Vagina (tissue), 2 donors: ENCODE measurements around the gene PNLIPRP2. TPM values are rescaled to one million over a fixed set of nuclear protein-coding genes. Genes with fewer than 3 reads are reported as not detected.
A peak's percentile ranks its signal among the peaks of the same experiment; 100 is the strongest.

ENCODE experiments used
- DNase-seq, 2 donors: peaks; one replicate each; pipeline ENCODE4 v3.0.0-alpha.2; 2017; ENCODE audit errors: extremely low spot score in 2 of 2
- H3K27ac ChIP-seq: fragments of 200-600 bp; sonication (generic); one replicate; pipeline ENCODE4 v1.5.1; 2019
- H3K27me3 ChIP-seq: fragments of 200-600 bp; sonication (generic); one replicate; pipeline ENCODE4 v1.5.1; 2019
- H3K36me3 ChIP-seq, 2 donors: fragments of 200-600 bp; sonication (generic); one replicate each; pipeline ENCODE4 v1.5.1; 2017 to 2019
- H3K4me1 ChIP-seq: fragments of 200-600 bp; sonication (generic); one replicate; pipeline ENCODE4 v1.5.1; 2019
- H3K4me3 ChIP-seq, 2 donors: fragments of 200-600 bp; sonication (generic); 1 replicate in 1 of 2; 2 replicates in 1 of 2; pipeline ENCODE4 v1.5.1; 2016 to 2019
- H3K9me3 ChIP-seq: fragments of 200-600 bp; sonication (generic); one replicate; pipeline ENCODE4 v1.5.1; 2019
- CTCF ChIP-seq, 3 experiments: fragments of 450-650 bp in 2 of 3; fragments of 200-600 bp in 1 of 3; sonication (generic) in 1 of 3; IDR thresholded peaks; one replicate each; pipeline ENCODE4 v1.5.1; 2017 to 2019; ENCODE audit warnings: antibody characterized with exemption in 3 of 3, mild to moderate bottlenecking in 2 of 3, moderate library complexity in 2 of 3
- POLR2A ChIP-seq, 2 donors: fragments of 450-650 bp; IDR thresholded peaks; one replicate each; pipeline ENCODE4 v1.6.1; 2017; ENCODE audit warnings: antibody characterized with exemption in 2 of 2, mild to moderate bottlenecking in 2 of 2, moderate library complexity in 2 of 2
- POLR2AphosphoS5 ChIP-seq, 2 donors: sonication (generic); formaldehyde crosslinking; IDR thresholded peaks; one replicate each; pipeline ENCODE4 v1.9.0; 2017; ENCODE audit warnings: antibody characterized with exemption in 2 of 2, mild to moderate bottlenecking in 2 of 2, low read depth in 1 of 2; ENCODE audit not compliant: insufficient read depth in 1 of 2
- intact Hi-C: fragments of 100-400 bp; cut with DNase I; formaldehyde crosslinking; loops from one replicate; pipeline ENCODE4 v1.15.1; 2023
- total RNA-seq: library from RNA; depleted of rRNA; stranded (reverse); fragments of >200 nt; gene quantifications from one replicate; pipeline ENCODE4 v1.2.3, GENCODE V29; 2016

PNLIPRP2 gene
- total RNA-seq, 1 donor from 2014 or later, result not detected

- intact Hi-C loops, result no loop called here
- Histone ChIP-seq H3K27ac (no peak overlapping the region), H3K4me3 (no peak overlapping the region), H3K27me3 (no peaks in the 10 kb centered on the region), H3K9me3 (no peaks in the 10 kb centered on the region), H3K4me1 (peaks cover 8% of the 10 kb centered on the region), H3K36me3 (peaks cover 0 to 4% of the 10 kb centered on the region in 2 donors)
- TF ChIP-seq POLR2AphosphoS5 (IDR thresholded peaks at IDR 0.05; ENCODE audit: insufficient read depth in 1 of 2, low read depth in 1 of 2), result no peak
- no peak for TF ChIP-seq CTCF (IDR thresholded peaks at IDR 0.05)
- no peak for TF ChIP-seq POLR2A (IDR thresholded peaks at IDR 0.05)
- DNase-seq, result no peak
Observed at GRCh38 chr10:116671274-116671926, 50.6 kb downstream of the PNLIPRP2 start.

- Histone ChIP-seq H3K4me1 (peaks cover 8% of the 10 kb centered on the region), H3K9me3 (no peaks in the 10 kb centered on the region), H3K4me3 (no peak overlapping the region), H3K27me3 (no peaks in the 10 kb centered on the region), H3K27ac (no peak overlapping the region), H3K36me3 (peaks cover 0 to 5% of the 10 kb centered on the region in 2 donors)
- TF ChIP-seq CTCF (IDR thresholded peaks at IDR 0.05) (no peak), POLR2A (IDR thresholded peaks at IDR 0.05) (no peak), POLR2AphosphoS5 (IDR thresholded peaks at IDR 0.05; ENCODE audit: insufficient read depth in 1 of 2, low read depth in 1 of 2) (no peak)
- intact Hi-C loops, result no loop called here
- DNase-seq, result no peak
Observed at GRCh38 chr10:116672891-116673290, 52.1 kb downstream of the PNLIPRP2 start.

GRCh38 chr10:116673866-116674265 is 53.1 kb downstream of the PNLIPRP2 start:
- H3K36me3 ChIP-seq, result peaks cover 0 to 5% of the 10 kb centered on the region in 2 donors
- no peak for TF ChIP-seq POLR2AphosphoS5 (IDR thresholded peaks at IDR 0.05; ENCODE audit: insufficient read depth in 1 of 2, low read depth in 1 of 2)
- no peak for TF ChIP-seq POLR2A (IDR thresholded peaks at IDR 0.05)
- TF ChIP-seq CTCF (IDR thresholded peaks at IDR 0.05), result no peak
- H3K9me3 ChIP-seq, result no peaks in the 10 kb centered on the region
- peak in 1 of 2 donors; percentile 11 for DNase-seq
- no peak overlapping the region for H3K27ac ChIP-seq
- H3K27me3 ChIP-seq, result no peaks in the 10 kb centered on the region
- peaks cover 8% of the 10 kb centered on the region for H3K4me1 ChIP-seq
- intact Hi-C loops, result no loop called here
- no peak overlapping the region for H3K4me3 ChIP-seq

GRCh38 chr10:116674901-116675423 is 54.2 kb downstream of the PNLIPRP2 start:
- Histone ChIP-seq H3K36me3 (peaks cover 0 to 5% of the 10 kb centered on the region in 2 donors), H3K27ac (no peak overlapping the region), H3K9me3 (no peaks in the 10 kb centered on the region), H3K4me3 (no peak overlapping the region), H3K4me1 (peaks cover 4% of the 10 kb centered on the region), H3K27me3 (no peaks in the 10 kb centered on the region)
- intact Hi-C loops, result no loop called here
- DNase-seq, result peak in 1 of 2 donors; percentile 84
- TF ChIP-seq POLR2AphosphoS5 (IDR thresholded peaks at IDR 0.05; ENCODE audit: insufficient read depth in 1 of 2, low read depth in 1 of 2), result no peak
- no peak for TF ChIP-seq POLR2A (IDR thresholded peaks at IDR 0.05)
- TF ChIP-seq CTCF (IDR thresholded peaks at IDR 0.05), result no peak

GRCh38 chr10:116676118-116676517 is 55.4 kb downstream of the PNLIPRP2 start:
- no peaks in the 10 kb centered on the region for H3K9me3 ChIP-seq
- H3K27ac ChIP-seq, result no peak overlapping the region
- H3K36me3 ChIP-seq, result peaks cover 0 to 5% of the 10 kb centered on the region in 2 donors
- H3K27me3 ChIP-seq, result no peaks in the 10 kb centered on the region
- no peak for DNase-seq
- no peak for TF ChIP-seq POLR2AphosphoS5 (IDR thresholded peaks at IDR 0.05; ENCODE audit: insufficient read depth in 1 of 2, low read depth in 1 of 2)
- no peak for TF ChIP-seq POLR2A (IDR thresholded peaks at IDR 0.05)
- TF ChIP-seq CTCF (IDR thresholded peaks at IDR 0.05), result no peak
- H3K4me1 ChIP-seq, result no peaks in the 10 kb centered on the region
- intact Hi-C loops, result no loop called here
- no peak overlapping the region for H3K4me3 ChIP-seq
